ENCODE measurements around the gene PSAPL1.

DNA sequence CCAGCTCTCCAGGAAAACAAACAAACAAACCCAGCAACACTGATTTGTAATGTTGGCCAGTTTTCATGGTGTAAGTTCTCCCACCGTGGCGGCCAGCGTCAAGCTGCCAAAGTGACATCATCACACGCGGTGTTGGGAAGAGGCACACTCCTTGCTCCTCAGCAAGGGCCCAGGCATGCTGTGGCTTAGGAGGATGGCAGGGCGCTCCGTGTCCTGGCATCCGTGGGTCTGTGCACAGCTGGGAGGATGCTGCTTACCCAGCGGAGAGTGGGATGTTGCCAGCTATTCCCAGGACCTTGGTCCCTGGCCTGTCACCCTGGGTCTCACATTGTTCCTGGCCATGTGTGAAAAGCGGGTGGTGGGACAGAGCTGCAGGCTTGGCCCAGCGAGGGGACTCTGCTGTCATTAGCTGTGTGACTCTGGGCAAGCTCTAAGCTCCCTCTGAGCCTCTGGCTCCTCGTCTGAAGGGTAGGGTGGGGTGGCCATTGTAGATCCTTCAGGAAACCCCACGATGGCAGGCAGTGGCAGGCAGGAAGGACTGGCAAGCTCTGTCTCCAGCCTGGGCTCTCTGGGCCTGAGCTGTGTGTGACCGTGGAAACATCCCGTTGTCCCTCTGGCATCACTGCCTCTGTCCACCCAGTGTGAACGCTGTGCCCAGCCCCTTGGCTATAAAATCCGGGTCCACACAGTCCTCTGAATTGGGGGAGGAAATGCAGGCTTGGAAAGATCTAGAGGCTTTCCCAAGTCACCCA is 10.8 kb downstream of the PSAPL1 start:
- no peak for TF ChIP-seq EZH2 (IDR thresholded peaks at IDR 0.05)
- no peak for TF ChIP-seq POLR2AphosphoS5 (IDR thresholded peaks at IDR 0.05; ENCODE audit: borderline replicate concordance, low read depth, low read length)
